ENCODE measurements around the gene PATJ.

- TF ChIP-seq ZNF223 (tag by site-specific recombination; IDR thresholded peaks at IDR 0.05) (no peak), ZNF518A (tag by site-specific recombination; conservative IDR thresholded peaks at IDR 0.05; ENCODE audit: low read depth) (no peak), CTCF (tag by site-specific recombination; IDR thresholded peaks at IDR 0.05) (0 out of 2 replicates have a peak, but pooled peaks have one; percentile 14), YY1 (tag by site-specific recombination; IDR thresholded peaks at IDR 0.05) (no peak), ZSCAN18 (tag by site-specific recombination; IDR thresholded peaks at IDR 0.05) (no peak), ZNF639 (tag by site-specific recombination; IDR thresholded peaks at IDR 0.05) (no peak), BCL11A (tag by site-specific recombination; IDR thresholded peaks at IDR 0.05; ENCODE audit: low read depth) (no peak), PBX3 (CRISPR knock-in tag; IDR thresholded peaks at IDR 0.05) (no peak), ZNF274 (IDR thresholded peaks at IDR 0.05; ENCODE audit: low read length) (no peak), ZNF274 (tag by site-specific recombination; IDR thresholded peaks at IDR 0.05; ENCODE audit: borderline replicate concordance) (no peak), ZNF580 (tag by site-specific recombination; IDR thresholded peaks at IDR 0.05) (no peak), KLF1 (tag by site-specific recombination; IDR thresholded peaks at IDR 0.05) (no peak), OVOL3 (tag by site-specific recombination; IDR thresholded peaks at IDR 0.05) (no peak), IKZF3 (tag by site-specific recombination; IDR thresholded peaks at IDR 0.05) (no peak)
Observed at GRCh38 chr1:61853583-61853982, 111.3 kb downstream of the PATJ start.
